Measurements from ENCODE around the gene PBX3.

- TF ChIP-seq EZH2phosphoT487 (IDR thresholded peaks at IDR 0.05; ENCODE audit: borderline replicate concordance) (no peak), CTCF (conservative IDR thresholded peaks at IDR 0.05; ENCODE audit: low read length) (no peak)
These were observed 75.0 kb downstream of the PBX3 start for GRCh38 chr9:125822160-125822559.
